GM12872 (cell line): Measurements from ENCODE around the gene DIABLO.

Experiments used
- TF ChIP-seq, protein P1 (sequence below): IDR thresholded peaks from 3 replicates; pipeline ENCODE4 v1.5.1; 2011; ENCODE audit warnings: low read depth, mild to moderate bottlenecking, low read length, moderate library complexity; ENCODE audit not compliant: insufficient read depth

DIABLO gene

DNA sequence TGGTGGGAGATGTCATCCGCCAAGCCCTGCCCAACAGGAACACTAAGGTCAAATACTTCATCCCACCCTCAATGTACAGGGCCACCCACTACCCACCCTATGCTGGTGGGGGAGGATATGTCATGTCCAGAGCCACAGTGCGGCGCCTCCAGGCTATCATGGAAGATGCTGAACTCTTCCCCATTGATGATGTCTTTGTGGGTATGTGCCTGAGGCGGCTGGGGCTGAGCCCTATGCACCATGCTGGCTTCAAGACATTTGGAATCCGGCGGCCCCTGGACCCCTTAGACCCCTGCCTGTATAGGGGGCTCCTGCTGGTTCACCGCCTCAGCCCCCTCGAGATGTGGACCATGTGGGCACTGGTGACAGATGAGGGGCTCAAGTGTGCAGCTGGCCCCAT, 18.9 kb downstream of the DIABLO start:
- TF ChIP-seq, protein P1, sequence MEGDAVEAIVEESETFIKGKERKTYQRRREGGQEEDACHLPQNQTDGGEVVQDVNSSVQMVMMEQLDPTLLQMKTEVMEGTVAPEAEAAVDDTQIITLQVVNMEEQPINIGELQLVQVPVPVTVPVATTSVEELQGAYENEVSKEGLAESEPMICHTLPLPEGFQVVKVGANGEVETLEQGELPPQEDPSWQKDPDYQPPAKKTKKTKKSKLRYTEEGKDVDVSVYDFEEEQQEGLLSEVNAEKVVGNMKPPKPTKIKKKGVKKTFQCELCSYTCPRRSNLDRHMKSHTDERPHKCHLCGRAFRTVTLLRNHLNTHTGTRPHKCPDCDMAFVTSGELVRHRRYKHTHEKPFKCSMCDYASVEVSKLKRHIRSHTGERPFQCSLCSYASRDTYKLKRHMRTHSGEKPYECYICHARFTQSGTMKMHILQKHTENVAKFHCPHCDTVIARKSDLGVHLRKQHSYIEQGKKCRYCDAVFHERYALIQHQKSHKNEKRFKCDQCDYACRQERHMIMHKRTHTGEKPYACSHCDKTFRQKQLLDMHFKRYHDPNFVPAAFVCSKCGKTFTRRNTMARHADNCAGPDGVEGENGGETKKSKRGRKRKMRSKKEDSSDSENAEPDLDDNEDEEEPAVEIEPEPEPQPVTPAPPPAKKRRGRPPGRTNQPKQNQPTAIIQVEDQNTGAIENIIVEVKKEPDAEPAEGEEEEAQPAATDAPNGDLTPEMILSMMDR: no peak

DNA sequence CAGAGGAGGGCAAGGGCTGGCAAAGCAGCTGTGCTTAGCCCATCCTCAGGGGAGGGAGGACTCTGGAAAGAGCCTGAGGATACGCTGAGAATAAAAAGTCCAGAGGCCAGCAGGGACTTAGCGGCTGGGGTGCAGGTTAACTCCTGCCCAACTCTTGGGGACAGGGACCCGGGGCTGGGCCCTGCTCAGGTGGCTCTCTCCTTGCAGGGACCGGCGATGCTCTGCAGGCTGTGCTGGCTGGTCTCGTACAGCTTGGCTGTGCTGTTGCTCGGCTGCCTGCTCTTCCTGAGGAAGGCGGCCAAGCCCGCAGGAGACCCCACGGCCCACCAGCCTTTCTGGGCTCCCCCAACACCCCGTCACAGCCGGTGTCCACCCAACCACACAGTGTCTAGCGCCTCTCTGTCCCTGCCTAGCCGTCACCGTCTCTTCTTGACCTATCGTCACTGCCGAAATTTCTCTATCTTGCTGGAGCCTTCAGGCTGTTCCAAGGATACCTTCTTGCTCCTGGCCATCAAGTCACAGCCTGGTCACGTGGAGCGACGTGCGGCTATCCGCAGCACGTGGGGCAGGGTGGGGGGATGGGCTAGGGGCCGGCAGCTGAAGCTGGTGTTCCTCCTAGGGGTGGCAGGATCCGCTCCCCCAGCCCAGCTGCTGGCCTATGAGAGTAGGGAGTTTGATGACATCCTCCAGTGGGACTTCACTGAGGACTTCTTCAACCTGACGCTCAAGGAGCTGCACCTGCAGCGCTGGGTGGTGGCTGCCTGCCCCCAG, 19.6 kb downstream of the DIABLO start:
- TF ChIP-seq, protein P1: no peak

DNA sequence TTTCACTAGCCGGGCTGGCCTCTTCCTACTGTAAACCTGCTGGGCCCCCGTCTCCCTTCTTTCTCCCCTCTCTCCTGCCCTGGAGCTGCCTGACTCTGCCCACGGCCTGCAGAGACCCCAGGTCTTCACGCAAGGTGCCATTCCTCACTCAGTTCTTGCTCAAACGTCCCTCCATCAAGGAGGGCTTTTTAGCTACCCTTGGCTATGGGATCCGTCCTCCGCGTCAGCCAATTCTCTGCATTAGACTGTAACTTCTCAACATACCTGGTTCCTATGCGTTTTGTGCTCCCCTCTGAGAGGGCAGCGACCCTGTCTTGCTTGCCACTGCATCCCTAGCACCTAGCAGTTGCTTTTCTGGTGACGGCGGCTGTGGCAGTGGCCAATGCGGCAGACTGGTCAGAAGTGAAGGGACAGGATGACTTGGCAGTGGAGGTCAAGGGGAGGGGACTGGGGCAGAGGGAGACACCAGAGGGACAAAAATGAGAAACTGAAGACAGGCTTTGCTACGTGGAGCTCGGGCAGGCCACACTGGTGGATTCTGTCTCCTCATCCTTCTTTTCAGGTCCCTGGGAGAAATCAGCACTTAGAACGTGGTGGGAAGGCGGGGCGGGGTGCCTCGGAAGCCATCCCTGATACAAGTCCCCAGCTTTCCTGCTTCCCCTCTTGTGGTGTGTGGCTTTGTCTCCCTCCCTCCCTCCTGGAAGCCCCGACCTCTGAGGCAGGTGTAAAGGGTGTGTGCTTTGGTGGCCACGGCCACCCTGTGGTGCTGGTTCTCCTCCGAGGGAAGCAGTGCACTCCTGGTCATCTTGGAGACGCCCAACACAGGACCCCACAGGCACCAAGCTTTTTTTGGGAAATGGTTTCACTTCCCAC, 20.6 kb downstream of the DIABLO start:
- TF ChIP-seq, protein P1: no peak

DNA sequence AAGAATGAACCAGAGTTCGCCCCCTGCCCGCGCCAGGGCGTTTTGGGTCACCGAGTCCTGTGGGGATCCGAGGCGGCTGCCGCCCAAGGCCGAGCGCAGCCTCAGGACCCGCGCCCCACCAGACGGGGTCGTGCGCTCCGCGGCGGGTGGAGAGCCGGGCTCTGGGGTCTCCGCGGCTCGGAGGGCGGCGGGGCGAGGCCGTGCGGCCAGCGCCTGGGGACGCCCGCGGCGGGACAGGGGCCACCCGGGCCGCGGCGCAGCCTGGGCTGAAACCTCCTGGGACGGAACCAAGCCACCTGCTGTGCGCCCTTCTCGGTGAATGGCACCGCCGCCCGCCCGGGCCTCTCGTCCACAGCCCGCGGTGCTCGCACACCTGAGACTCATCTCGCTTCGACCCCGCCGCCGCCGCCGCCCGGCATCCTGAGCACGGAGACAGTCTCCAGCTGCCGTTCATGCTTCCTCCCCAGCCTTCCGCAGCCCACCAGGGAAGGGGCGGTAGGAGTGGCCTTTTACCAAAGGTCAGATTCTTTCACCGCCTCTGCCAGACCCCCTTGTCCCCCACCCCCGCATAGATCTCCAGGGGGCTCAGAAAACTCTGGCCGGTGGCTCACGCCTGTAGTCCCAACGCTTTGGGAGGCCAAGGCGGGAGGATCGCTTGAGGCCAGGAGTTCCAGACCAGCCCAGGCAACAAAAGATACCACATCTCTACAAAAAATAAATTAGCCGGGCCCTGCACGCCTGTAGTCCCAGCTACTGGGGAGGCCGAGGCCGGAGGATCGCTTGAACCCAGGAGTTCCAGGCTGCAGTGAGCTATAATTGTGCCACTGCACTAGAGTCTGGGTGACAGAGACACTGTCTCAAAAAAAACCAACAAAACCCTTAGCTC, 21.4 kb downstream of the DIABLO start:
- TF ChIP-seq, protein P1: no peak

DNA sequence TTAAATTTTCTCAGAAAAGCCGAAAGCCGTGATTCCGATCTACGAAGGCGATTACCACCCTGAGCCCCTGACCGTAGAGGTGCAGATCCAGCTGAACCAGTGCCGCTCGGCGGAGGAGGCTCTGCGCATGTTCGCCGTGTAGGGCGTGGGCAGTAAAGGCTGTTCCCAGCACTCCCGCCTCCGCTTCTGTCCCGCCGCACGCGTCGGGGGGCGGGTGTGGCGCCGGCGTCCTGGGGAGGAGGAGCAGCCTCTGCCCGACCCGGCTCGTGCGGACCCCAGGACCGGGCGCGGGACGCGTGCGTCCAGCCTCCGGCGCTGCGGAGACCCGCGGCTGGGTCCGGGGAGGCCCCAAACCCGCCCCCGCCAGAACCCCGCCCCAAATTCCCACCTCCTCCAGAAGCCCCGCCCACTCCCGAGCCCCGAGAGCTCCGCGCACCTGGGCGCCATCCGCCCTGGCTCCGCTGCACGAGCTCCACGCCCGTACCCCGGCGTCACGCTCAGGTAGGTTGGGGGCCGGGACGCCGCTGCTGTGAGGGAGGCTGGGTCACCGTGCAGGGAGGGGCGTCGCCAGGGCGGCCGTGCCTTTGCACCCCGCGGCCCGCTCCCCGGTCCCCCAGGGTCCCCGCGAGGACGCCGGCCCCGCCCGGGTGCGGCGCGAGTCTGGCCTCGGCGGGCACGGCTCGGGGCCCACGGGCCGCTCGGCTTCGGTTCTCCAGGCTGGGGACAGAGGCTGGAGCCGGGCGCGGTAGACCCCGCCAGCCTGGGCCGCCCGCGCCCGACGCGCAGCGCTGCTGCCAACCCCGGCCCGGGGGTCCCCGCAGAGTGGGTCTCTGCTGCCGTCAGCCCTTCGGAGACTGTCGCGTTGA, 22.3 kb downstream of the DIABLO start, which contains the start of gene B3GNT4:
Gene B3GNT4 (plus strand): TSS at position 409 of the 866 bp plus-strand sequence. CDS start 910 bp downstream, outside the sequence.
- TF ChIP-seq, protein P1: no peak

DNA sequence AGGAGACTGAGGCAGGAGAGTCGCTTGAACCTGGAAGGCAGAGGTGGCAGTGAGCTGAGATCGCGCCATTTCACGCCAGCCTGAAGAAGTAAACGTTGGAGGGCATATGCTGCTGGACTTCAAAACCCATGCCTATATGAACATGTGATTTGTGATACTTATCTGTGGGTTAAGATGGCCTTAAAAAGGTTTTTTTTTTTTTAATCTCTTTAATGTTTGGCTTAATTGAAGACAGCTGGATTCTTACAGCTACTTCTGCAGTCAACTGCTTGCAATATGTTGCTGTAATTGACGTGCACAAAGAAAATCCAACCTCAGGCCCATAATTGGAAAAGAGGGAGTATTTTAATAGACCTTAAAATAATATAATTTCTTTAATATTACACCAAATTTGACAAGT, 23.8 kb downstream of the DIABLO start:
- TF ChIP-seq, protein P1: no peak
